NCI-H345 treated with DMSO at 0.1 percent for 48 hours (cell line): Measurements from ENCODE around the gene ANXA11.
"Not testable (repeated sequence)": the region's sequence is repeated elsewhere in the genome, so short reads cannot be mapped to it uniquely, and the experiment has no call there.

Experiments used
- DNase-seq: peaks from one replicate; lab custom pipeline; 2025; ENCODE audit not compliant: unreplicated experiment; lab: John Stamatoyannopoulos, UW

The ANXA11 gene

GRCh38 chr10:80146918-80147317, 58.4 kb downstream of the ANXA11 start:
- DNase-seq, result no peak

- DNase-seq, result not testable (repeated sequence)
These were observed 59.7 kb downstream of the ANXA11 start for GRCh38 chr10:80145406-80146308.

- DNase-seq, result no peak
These were observed 60.6 kb downstream of the ANXA11 start for GRCh38 chr10:80144696-80145131.

DNA sequence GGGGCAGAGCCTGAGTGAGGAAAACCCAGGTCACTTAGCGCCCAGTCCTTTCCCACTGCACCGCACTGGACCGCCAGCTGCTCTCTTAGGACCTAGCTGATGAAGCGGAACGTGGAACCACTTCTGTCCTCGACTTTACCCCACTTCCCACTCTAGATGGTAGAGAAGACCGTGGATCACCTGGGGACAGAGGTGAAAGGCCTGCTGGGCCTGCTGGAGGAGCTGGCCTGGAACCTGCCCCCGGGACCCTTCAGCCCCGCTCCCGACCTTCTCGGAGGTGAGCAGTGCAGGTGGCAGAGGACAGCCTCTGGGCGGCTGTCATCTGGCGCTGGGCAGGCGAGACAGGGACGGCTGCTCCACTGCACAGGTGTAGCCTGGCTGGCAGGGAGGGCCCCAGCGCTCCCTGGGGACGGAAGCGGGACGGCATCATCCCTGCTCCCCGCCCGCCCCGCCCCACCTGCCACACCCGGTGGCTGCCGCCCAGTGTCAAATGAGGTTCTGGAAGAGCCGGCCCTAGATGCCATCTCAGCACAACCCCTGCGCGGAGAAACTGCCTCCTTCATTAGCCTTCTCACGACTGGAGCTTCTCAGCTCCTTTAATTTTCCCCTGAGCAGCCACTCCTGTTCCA, 61.2 kb downstream of the ANXA11 start:
- DNase-seq, result peak; percentile 55

DNA sequence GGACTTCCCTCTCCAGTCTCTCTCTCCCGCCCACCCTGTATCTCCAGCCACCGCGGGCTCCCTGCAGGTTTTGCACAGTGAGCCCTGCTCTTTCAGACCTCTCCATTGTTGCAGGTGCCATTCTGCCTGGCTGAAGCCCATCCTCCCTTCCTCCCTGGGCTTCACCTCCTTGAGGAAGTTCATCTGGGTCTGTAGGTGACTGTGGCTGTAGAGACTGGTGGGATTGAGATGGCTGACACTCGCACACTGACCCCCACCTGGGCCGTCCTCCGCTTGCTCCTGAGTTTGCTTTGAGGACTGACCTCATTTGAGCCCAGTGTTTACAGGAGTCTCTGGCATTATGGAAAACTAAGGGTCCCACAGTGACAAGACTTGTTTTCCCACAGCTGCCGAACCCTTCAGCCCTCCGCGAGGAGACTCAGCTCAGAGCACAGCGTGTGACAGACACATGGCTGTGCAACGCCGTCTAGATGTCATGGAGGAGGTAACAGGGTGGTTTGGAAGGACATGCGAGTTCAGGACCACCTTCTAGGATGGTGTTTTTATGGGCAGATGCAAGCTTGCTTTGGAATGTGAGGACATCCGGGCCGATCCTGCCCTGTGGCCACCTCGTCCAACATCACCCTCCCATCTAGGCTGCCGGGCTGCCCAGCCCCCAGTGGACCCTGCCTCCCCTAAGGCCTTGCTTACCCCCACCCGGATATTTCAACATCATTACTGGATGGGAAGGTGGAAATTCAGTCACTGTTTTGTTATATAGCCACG, 63.5 kb downstream of the ANXA11 start:
- DNase-seq, result no peak

DNA sequence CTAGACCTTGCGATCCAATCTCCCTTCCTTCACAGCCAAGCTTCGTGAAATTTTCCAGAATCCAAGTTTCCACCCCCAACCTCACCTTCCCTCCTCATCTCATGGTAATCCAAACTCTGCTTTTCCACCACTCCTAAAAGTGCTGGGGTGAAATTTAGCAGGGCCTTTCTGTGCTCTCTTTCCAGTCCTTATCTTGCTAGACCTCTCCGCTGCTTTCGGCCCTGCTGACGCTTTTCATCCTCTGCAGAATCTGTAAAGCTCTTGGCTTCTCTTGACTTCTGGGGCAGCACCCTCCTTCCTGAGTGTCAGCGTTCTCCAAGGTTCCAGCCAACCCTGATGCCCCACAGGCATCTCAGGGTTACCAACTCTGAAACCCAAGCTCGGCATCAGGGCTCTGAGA, 65.1 kb downstream of the ANXA11 start:
- no peak for DNase-seq

GRCh38 chr10:80139265-80139664, 66.1 kb downstream of the ANXA11 start:
- no peak for DNase-seq

GRCh38 chr10:80137920-80138319, 67.4 kb downstream of the ANXA11 start:
- no peak for DNase-seq

- no peak for DNase-seq
These were observed 68.1 kb downstream of the ANXA11 start for GRCh38 chr10:80137031-80137862.

DNA sequence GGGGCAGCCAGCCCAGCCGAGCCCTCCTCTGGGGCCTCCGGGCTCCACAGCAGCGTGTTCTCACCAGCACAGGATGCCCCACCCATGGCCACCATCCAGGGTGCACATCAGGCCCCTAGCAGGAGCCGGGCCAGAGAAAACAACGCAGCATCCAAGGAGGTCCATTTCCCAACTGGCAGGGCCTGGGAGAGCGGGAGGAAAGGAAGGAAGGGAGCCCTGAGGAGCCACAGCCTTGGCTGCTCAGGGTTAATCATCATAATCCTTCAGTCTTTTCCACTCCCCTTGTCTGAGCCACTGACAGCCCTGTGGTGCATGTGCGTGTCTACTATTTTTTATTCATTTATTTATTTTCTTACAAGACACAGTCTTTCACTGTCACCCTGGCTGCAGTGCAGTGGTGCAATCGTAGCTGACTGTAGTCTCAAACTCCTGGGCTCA, 69.2 kb downstream of the ANXA11 start:
- no peak for DNase-seq

GRCh38 chr10:80133687-80134086, 71.7 kb downstream of the ANXA11 start:
- not testable (repeated sequence) for DNase-seq

GRCh38 chr10:80133206-80133605, 72.1 kb downstream of the ANXA11 start:
- no peak for DNase-seq

- no peak for DNase-seq
These were observed 72.8 kb downstream of the ANXA11 start, which contains the start of gene PLAC9 for GRCh38 chr10:80132299-80133139. TSS of gene PLAC9 (plus strand) at chr10:80132730. CDS start at chr10:80132763, 33 bp downstream.

DNA sequence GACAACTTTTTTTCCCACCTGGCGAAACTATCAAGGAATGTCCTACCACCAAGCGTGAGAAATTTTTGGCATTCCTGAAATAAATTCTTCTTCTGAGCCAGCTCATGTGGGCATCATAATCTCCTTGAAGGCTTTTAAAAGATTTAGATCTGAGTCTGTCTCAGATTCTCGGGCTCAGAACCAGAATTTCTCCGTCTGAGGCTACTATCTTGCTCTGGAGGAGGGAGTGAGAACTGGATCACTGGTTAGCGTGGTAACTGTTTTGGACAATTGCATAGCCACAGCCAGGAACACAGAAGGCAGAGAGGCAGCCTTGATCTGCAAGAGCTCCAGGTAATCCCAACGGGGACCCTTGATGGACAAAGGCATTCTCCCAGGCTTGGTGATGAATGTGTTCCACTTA, 73.8 kb downstream of the ANXA11 start:
- no peak for DNase-seq

GRCh38 chr10:80126876-80127275, 78.5 kb downstream of the ANXA11 start:
- no peak for DNase-seq

- DNase-seq, result no peak
These were observed 82.6 kb downstream of the ANXA11 start for GRCh38 chr10:80122746-80123145.

DNA sequence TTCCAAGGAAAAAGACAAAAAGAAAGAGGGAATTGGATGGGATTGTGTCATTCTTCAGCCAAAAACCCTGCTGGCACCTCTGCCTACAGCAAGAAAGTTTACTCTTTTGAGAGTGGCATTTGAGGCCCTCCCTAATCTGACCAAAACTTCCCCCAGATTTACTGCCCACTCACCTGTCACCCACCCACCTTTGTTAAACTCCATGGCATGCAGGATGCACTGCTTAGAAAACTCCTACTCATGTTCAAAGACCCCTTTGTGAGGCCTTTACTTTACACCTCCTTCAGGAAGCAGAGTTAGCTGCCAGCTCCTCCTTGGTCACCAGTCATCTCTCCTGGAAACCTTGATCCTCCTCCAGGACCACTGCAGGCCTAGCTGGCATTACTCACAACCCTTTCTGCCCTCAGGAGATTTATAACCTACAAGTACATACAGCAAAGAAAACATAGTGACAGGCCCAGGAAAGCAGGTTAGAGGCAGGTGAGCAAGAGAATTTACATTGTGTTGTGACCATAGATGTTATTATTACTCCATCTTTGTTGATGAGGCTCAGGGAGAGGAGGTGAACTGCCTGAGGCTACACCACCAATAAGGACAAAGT, 83.1 kb downstream of the ANXA11 start:
- DNase-seq, result no peak

DNA sequence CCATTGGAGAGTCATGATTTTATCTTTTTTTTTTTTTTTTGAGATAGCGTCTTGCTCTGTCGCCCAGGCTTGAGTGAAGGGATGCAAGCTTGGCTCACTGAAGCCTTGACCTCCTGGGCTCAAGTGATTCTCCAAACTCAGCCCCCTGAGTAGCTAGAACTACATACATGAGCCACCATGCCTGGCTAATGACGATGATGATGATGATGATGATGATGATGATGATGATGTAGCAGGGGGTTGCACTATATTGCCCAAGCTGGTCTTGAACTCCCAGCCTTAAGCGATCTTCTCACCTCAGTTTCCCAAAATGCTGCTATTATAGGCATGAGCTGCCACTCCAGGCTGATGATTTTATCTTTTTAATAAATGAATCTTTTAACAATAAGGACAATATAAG, 86.7 kb downstream of the ANXA11 start:
- DNase-seq, result no peak

- DNase-seq, result no peak
These were observed 94.4 kb downstream of the ANXA11 start for GRCh38 chr10:80110986-80111385.
